Body of pancreas (tissue), 4 donors: Measurements from ENCODE around the gene MED12L. TPM values are rescaled to one million over a fixed set of nuclear protein-coding genes. Genes with fewer than 3 reads are reported as not detected.

Experiments
- ATAC-seq: fragments of 150-250 bp; one replicate; pipeline ENCODE4 v1.9.1; 2016
- DNase-seq, 4 donors: peaks; one replicate each; pipeline ENCODE4 v3.0.0-alpha.2; 2019
- H3K27ac ChIP-seq, 4 donors: fragments of 200-600 bp; sonication (generic); 1 replicate in 3 of 4; 2 replicates in 1 of 4; pipeline versions ENCODE4 v1.5.1 to v1.6.1; 2016 to 2019; ENCODE audit warnings: mild to moderate bottlenecking in 1 of 4, mixed read lengths in 1 of 4, moderate library complexity in 1 of 4
- H3K27me3 ChIP-seq, 2 donors: fragments of 200-600 bp; sonication (generic); one replicate each; pipeline ENCODE4 v1.6.0; 2016; ENCODE audit warnings: mild to moderate bottlenecking in 1 of 2
- H3K36me3 ChIP-seq, 2 donors: fragments of 200-600 bp; sonication (generic); replicated peaks in 1 of 2; 2 replicates each; pipeline ENCODE4 v1.5.1; 2016; ENCODE audit warnings: low read depth in 2 of 2; ENCODE audit not compliant: insufficient read depth in 1 of 2
- H3K4me1 ChIP-seq: fragments of 200-600 bp; sonication (generic); one replicate; pipeline ENCODE4 v1.6.0; 2016
- H3K4me3 ChIP-seq, 2 donors: fragments of 200-600 bp; sonication (generic); 1 replicate in 1 of 2; 2 replicates in 1 of 2; pipeline ENCODE4 v1.5.1; 2016 to 2019
- H3K9me3 ChIP-seq, 3 donors: fragments of 200-600 bp; sonication (generic); 1 replicate in 2 of 3; 2 replicates in 1 of 3; pipeline ENCODE4 v1.5.1; 2016
- CTCF ChIP-seq, 7 experiments: fragments of 450-650 bp in 4 of 7; fragments of 200-600 bp in 3 of 7; sonication (generic) in 3 of 7; IDR thresholded peaks; one replicate each; pipeline ENCODE4 v1.5.1; 2016 to 2019; ENCODE audit warnings: antibody characterized with exemption in 7 of 7
- POLR2A ChIP-seq, 3 donors: fragments of 450-650 bp; IDR thresholded peaks; one replicate each; pipeline ENCODE4 v1.6.1; 2016; ENCODE audit warnings: antibody characterized with exemption in 3 of 3, mild to moderate bottlenecking in 2 of 3
- WGBS, 2 donors: methylation state at CpG; one replicate each; pipeline ENCODE4 v1.1.5; 2017; 5-methylcytosine and 5-hydroxymethylcytosine counted together
- intact Hi-C: fragments of 100-400 bp; cut with DNase I; formaldehyde crosslinking; loops from one replicate; pipeline ENCODE4 v1.15.1; 2023
- total RNA-seq, 2 donors: library from RNA; depleted of rRNA; stranded (reverse); fragments of >200 nt; gene quantifications; one replicate each; pipeline ENCODE4 v1.1.0, GENCODE V29; 2016

MED12L gene
- total RNA-seq, 2 donors from 2014 or later = 0.33 to 0.78 TPM

GRCh38 chr3:151377768-151378385, 292.4 kb downstream of the MED12L start:
- Histone ChIP-seq H3K4me1 (no peaks in the 10 kb centered on the region), H3K27ac (no peak overlapping the region), H3K36me3 (no peaks in the 10 kb centered on the region), H3K27me3 (no peaks in the 10 kb centered on the region), H3K4me3 (no peak overlapping the region), H3K9me3 (no peaks in the 10 kb centered on the region)
- intact Hi-C loops = no loop called here
- DNase-seq (no peak), ATAC-seq (no peak)
- WGBS, 2 donors = 74 to 82% methylated on average over 8 of the region's 8 CpGs
- TF ChIP-seq CTCF (IDR thresholded peaks at IDR 0.05) (no peak), POLR2A (IDR thresholded peaks at IDR 0.05) (no peak)

GRCh38 chr3:151379083-151379734, 293.7 kb downstream of the MED12L start:
- DNase-seq = peak in 2 of 4 donors; percentile 11 to 19
- H3K4me1 ChIP-seq = no peaks in the 10 kb centered on the region
- H3K9me3 ChIP-seq = no peaks in the 10 kb centered on the region
- no peaks in the 10 kb centered on the region for H3K27me3 ChIP-seq
- no peak overlapping the region for H3K4me3 ChIP-seq
- TF ChIP-seq POLR2A (IDR thresholded peaks at IDR 0.05) = no peak
- peak in 2 of 7 experiments; percentile 21 to 24 for TF ChIP-seq CTCF (IDR thresholded peaks at IDR 0.05)
- intact Hi-C loops = no loop called here
- ATAC-seq = no peak
- no peak overlapping the region for H3K27ac ChIP-seq
- WGBS, 2 donors = 67 to 70% methylated on average over 4 of the region's 4 CpGs
- H3K36me3 ChIP-seq = no peaks in the 10 kb centered on the region

GRCh38 chr3:151382671-151383070, 297.2 kb downstream of the MED12L start:
- Histone ChIP-seq H3K36me3 (no peaks in the 10 kb centered on the region), H3K27ac (no peak overlapping the region), H3K4me1 (no peaks in the 10 kb centered on the region), H3K4me3 (no peak overlapping the region), H3K9me3 (no peaks in the 10 kb centered on the region), H3K27me3 (no peaks in the 10 kb centered on the region)
- intact Hi-C loops = no loop called here
- DNase-seq (no peak), ATAC-seq (no peak)
- 84 to 88% methylated on average over 5 of the region's 5 CpGs for WGBS, 2 donors
- TF ChIP-seq POLR2A (IDR thresholded peaks at IDR 0.05) (no peak), CTCF (IDR thresholded peaks at IDR 0.05) (no peak)

DNA sequence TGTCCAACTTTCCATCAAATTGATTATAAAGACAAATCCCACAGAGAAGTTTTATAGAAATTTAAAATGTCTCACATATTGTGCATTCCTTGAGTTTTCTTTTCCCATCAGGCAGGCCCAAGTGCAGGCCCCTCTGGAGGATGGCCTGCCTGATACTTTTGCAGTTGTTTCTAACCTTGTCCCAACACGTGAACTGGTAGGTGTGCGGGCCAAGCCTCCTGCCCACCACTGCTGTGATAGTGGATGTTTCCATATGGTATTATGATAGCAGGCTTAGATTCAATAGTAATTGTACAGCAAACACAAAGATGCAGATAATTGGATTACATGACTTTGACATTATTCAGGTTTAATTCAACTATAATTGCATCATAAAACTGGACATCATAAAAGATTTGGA, 297.6 kb downstream of the MED12L start:
- ATAC-seq (no peak), DNase-seq (no peak)
- Histone ChIP-seq H3K27me3 (no peaks in the 10 kb centered on the region), H3K4me1 (no peaks in the 10 kb centered on the region), H3K27ac (no peak overlapping the region), H3K36me3 (no peaks in the 10 kb centered on the region), H3K9me3 (no peaks in the 10 kb centered on the region), H3K4me3 (no peak overlapping the region)
- TF ChIP-seq CTCF (IDR thresholded peaks at IDR 0.05) (no peak), POLR2A (IDR thresholded peaks at IDR 0.05) (no peak)
- intact Hi-C loops = no loop called here
- 76 to 78% methylated on average over 2 of the region's 2 CpGs for WGBS, 2 donors

DNA sequence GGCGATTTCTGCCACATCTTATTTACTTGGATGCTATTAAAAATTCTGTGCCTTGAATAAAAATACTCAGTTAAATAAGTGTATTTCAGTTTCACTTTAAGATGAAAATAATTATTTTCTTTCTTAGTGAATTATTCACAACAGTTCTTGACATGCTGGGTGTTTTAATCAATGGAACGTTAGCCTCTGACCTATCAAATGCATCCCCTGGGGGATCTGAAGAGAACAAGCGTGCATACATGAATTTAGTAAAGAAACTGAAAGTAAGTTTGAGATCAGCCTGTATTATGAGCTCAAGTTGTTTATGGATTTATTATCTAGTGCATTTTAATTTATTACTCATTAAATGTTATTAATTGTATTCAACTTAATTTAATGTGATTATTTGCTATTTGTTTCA, 298.5 kb downstream of the MED12L start:
- H3K27me3 ChIP-seq = no peaks in the 10 kb centered on the region
- ATAC-seq (no peak), DNase-seq (no peak)
- 42 to 59% methylated on average over 3 of the region's 3 CpGs for WGBS, 2 donors
- H3K4me3 ChIP-seq = no peak overlapping the region
- H3K36me3 ChIP-seq = no peaks in the 10 kb centered on the region
- TF ChIP-seq CTCF (IDR thresholded peaks at IDR 0.05) (no peak), POLR2A (IDR thresholded peaks at IDR 0.05) (no peak)
- no peaks in the 10 kb centered on the region for H3K4me1 ChIP-seq
- intact Hi-C loops = no loop called here
- H3K9me3 ChIP-seq = no peaks in the 10 kb centered on the region
- peak overlapping the region in 1 of 4 donors; percentile 13 for H3K27ac ChIP-seq
